A549 (cell line): ENCODE data around the gene UBAP1. TPM values are rescaled to one million over a fixed set of nuclear protein-coding genes. Genes with fewer than 3 reads are reported as not detected.
A peak's percentile ranks its signal among the peaks of the same experiment; 100 is the strongest.

Source experiments
- ATAC-seq, 2 experiments: fragments of 200-7000 bp in 1 of 2; fragments of >200 bp in 1 of 2; cut with Nextera tagmentation in 1 of 2; cut with Tn5 transposase in 1 of 2; 3 replicates each; pipeline versions ENCODE4 v1.8.0 to v1.9.1; 2018 to 2020; ENCODE audit warnings: mild to moderate bottlenecking in 1 of 2, moderate library complexity in 1 of 2
- CTCF ChIA-PET: fragments of 300-600 bp; sonication (Branson Sonifier 250); formaldehyde crosslinking; extraction: SDS; loops from one replicate; lab custom pipeline; 2021; ENCODE audit warnings: antibody characterized with exemption, inconsistent platforms; lab: Yijun Ruan, JAX
- POLR2A ChIA-PET: fragments of 350-600 bp; formaldehyde crosslinking; extraction: SDS; loops from one replicate; lab custom pipeline; 2021; ENCODE audit warnings: antibody characterized with exemption, inconsistent platforms; lab: Yijun Ruan, JAX
- DNase-seq, 2 experiments: peaks; one replicate each; pipeline versions ENCODE4 v3.0.0 to v3.0.0-alpha.2; 2011 to 2016; ENCODE audit warnings: low read depth in 1 of 2, low spot score in 1 of 2
- FAIRE-seq: peaks from 2 replicates; lab custom pipeline; 2011; peaks lifted over from hg19 to GRCh38; lab: Jason Lieb, UNC
- H3K27ac ChIP-seq, 2 experiments: fragments of >200 bp; sonication (Bioruptor Twin); formaldehyde crosslinking; 3 replicates each; pipeline ENCODE4 v1.5.1; 2016 to 2017
- H3K4me1 ChIP-seq: fragments of >200 bp; sonication (Bioruptor Twin); formaldehyde crosslinking; 3 replicates; pipeline ENCODE4 v1.6.1; 2016
- H3K4me2 ChIP-seq: fragments of >200 bp; sonication (Bioruptor Twin); formaldehyde crosslinking; 3 replicates; pipeline ENCODE4 v1.6.1; 2016
- H3K4me3 ChIP-seq: fragments of >200 bp; sonication (Bioruptor Twin); formaldehyde crosslinking; 3 replicates; pipeline ENCODE4 v1.5.1; 2016
- H3K9me3 ChIP-seq: fragments of >200 bp; sonication (Bioruptor Twin); formaldehyde crosslinking; 3 replicates; pipeline ENCODE4 v1.6.1; 2016
- CBX8 ChIP-seq: fragments of 200-600 bp; sonication (generic); IDR thresholded peaks from 2 replicates; pipeline ENCODE4 v1.6.1; 2016
- CEBPB ChIP-seq, 2 experiments: fragments of >200 bp in 1 of 2; sonication (Bioruptor Twin) in 1 of 2; formaldehyde crosslinking in 1 of 2; IDR thresholded peaks; 2 replicates each; pipeline ENCODE4 v1.6.1; 2012 to 2016
- CHD2 ChIP-seq: fragments of 150-350 bp; IDR thresholded peaks from 2 replicates; pipeline ENCODE4 v1.6.1; 2014; ENCODE audit warnings: low read length; ENCODE audit not compliant: partially characterized antibody
- E2F6 ChIP-seq: IDR thresholded peaks from 2 replicates; pipeline ENCODE4 v1.6.1; 2012; ENCODE audit warnings: low read depth, borderline replicate concordance
- EHF ChIP-seq: fragments of 250-450 bp; sonication (Bioruptor Pico); IDR thresholded peaks from 2 replicates; pipeline ENCODE4 v1.5.0; 2020; ENCODE audit warnings: mild to moderate bottlenecking
- EHMT2 ChIP-seq: fragments of 200-600 bp; sonication (generic); IDR thresholded peaks from 2 replicates; pipeline ENCODE4 v1.6.1; 2016; ENCODE audit warnings: antibody characterized with exemption, low read depth, mild to moderate bottlenecking, moderate library complexity
- EP300 ChIP-seq, 2 experiments: fragments of >200 bp; sonication (Bioruptor Twin); formaldehyde crosslinking; IDR thresholded peaks; 2 replicates in 1 of 2; 3 replicates in 1 of 2; pipeline ENCODE4 v1.6.1; 2016 to 2017
- ESRRA ChIP-seq: fragments of 150-350 bp; IDR thresholded peaks from 2 replicates; pipeline ENCODE4 v1.6.1; 2014; ENCODE audit warnings: mild to moderate bottlenecking, low read length, borderline replicate concordance
- FOSB ChIP-seq: fragments of 250-450 bp; sonication (Bioruptor Pico); IDR thresholded peaks from 2 replicates; pipeline ENCODE4 v1.5.0; 2020; ENCODE audit warnings: mild to moderate bottlenecking, moderate library complexity
- HES2 ChIP-seq: fragments of >200 bp; sonication (Bioruptor Twin); formaldehyde crosslinking; IDR thresholded peaks from 2 replicates; pipeline ENCODE4 v1.6.1; 2016
- HEYL ChIP-seq: fragments of 250-450 bp; sonication (Bioruptor Pico); IDR thresholded peaks from 2 replicates; pipeline ENCODE4 v1.8.0; 2021; ENCODE audit warnings: mild to moderate bottlenecking, moderate library complexity
- HOXA7 ChIP-seq: fragments of 250-450 bp; sonication (Bioruptor Pico); IDR thresholded peaks from 2 replicates; pipeline ENCODE4 v1.5.0; 2020; ENCODE audit warnings: mild to moderate bottlenecking, moderate library complexity
- HOXB13 ChIP-seq: fragments of 250-450 bp; sonication (Bioruptor Pico); IDR thresholded peaks from 2 replicates; pipeline ENCODE4 v1.5.0; 2020; ENCODE audit warnings: low read depth, mild to moderate bottlenecking, moderate library complexity
- JUN ChIP-seq, 2 experiments: fragments of >200 bp; sonication (Bioruptor Twin); formaldehyde crosslinking; IDR thresholded peaks; 2 replicates in 1 of 2; 3 replicates in 1 of 2; pipeline ENCODE4 v1.6.1; 2016 to 2017
- MAFK ChIP-seq: fragments of 450-650 bp; IDR thresholded peaks from 2 replicates; pipeline ENCODE4 v1.6.1; 2014; ENCODE audit not compliant: partially characterized antibody
- MAZ ChIP-seq: fragments of 150-350 bp; IDR thresholded peaks from 2 replicates; pipeline ENCODE4 v1.6.1; 2014; ENCODE audit warnings: antibody characterized with exemption, low read depth, low read length, borderline replicate concordance
- MYC ChIP-seq: IDR thresholded peaks from 2 replicates; pipeline ENCODE4 v1.6.1; 2012; ENCODE audit warnings: mild to moderate bottlenecking, inconsistent platforms, low read length, improper control_type of control experiment, borderline replicate concordance
- PBX3 ChIP-seq: IDR thresholded peaks from 2 replicates; pipeline ENCODE4 v1.6.1; 2012
- PHF8 ChIP-seq: fragments of 200-600 bp; sonication (generic); IDR thresholded peaks from 2 replicates; pipeline ENCODE4 v1.6.1; 2016; ENCODE audit warnings: low read depth, mild to moderate bottlenecking, antibody characterized with exemption, moderate library complexity, borderline replicate concordance
- SMC3 ChIP-seq: fragments of >200 bp; sonication (Bioruptor Twin); formaldehyde crosslinking; IDR thresholded peaks from 3 replicates; pipeline ENCODE4 v1.6.1; 2018; ENCODE audit warnings: inconsistent platforms
- ZFP36 ChIP-seq: fragments of 450-650 bp; IDR thresholded peaks from 2 replicates; pipeline ENCODE4 v1.6.1; 2014; ENCODE audit warnings: borderline replicate concordance; ENCODE audit not compliant: partially characterized antibody
- WGBS: methylation state at CpG from one replicate; pipeline ENCODE4 v1.1.6; 2017; ENCODE audit errors: missing lambda C conversion rate; 5-methylcytosine and 5-hydroxymethylcytosine counted together
- polyA plus RNA-seq, 4 experiments: library from polyadenylated mRNA; depleted of rRNA in 3 of 4; stranded (reverse); fragments of >200 nt; fragmentation: RNase III in 1 of 4; extraction: RNeasy Plus Mini Kit Qiagen cat#74134 plus additional on column Dnase treatment in 1 of 4; gene quantifications; 2 replicates in 3 of 4; 3 replicates in 1 of 4; pipeline ENCODE4 v1.2.3, GENCODE V29; 2011 to 2017
- TF ChIP-seq, protein P1 (sequence below): fragments of 150-350 bp; IDR thresholded peaks from 2 replicates; pipeline ENCODE4 v1.6.1; 2014; ENCODE audit warnings: low read depth, mild to moderate bottlenecking, low read length
- TF ChIP-seq, protein P2 (sequence below): fragments of >200 bp; sonication (Bioruptor Twin); formaldehyde crosslinking; IDR thresholded peaks from 3 replicates; pipeline ENCODE4 v1.6.1; 2016
- TF ChIP-seq, protein P3 (sequence below): fragments of 200-600 bp; sonication (generic); IDR thresholded peaks from 2 replicates; pipeline ENCODE4 v1.6.1; 2016; ENCODE audit warnings: antibody characterized with exemption, mild to moderate bottlenecking, moderate library complexity

UBAP1 gene
- polyA plus RNA-seq, 2 of the 4 experiments (the other 2 are of a cell fraction) = 38.5 to 73.1 TPM

- H3K9me3 ChIP-seq = no peaks in the 10 kb centered on the region
- ChIA-PET POLR2A (interaction anchor here (1.2 kb wide), 1 partner anchor 27 kb away, joined by 3 read pairs; no protein-coding TSS in a partner anchor), CTCF (interaction anchor here (1.0 to 2.2 kb wide), 8 partner anchors 11 to 225 kb away, joined by 3 to 8 read pairs (median 4); partner anchors contain the start of gene MYORG)
- H3K27ac ChIP-seq = no peak overlapping the region
- H3K4me2 ChIP-seq = no peak overlapping the region
- no peak for DNase-seq
- WGBS = 94% methylated on average over 4 of the region's 4 CpGs
- H3K4me3 ChIP-seq = no peak overlapping the region
- no peak for FAIRE-seq
- no peaks in the 10 kb centered on the region for H3K4me1 ChIP-seq
- no peak for TF ChIP-seq MYC
- no peak for TF ChIP-seq MAZ
- TF ChIP-seq SMC3 = no peak
- ATAC-seq = no peak
Measured at GRCh38 chr9:34151398-34151797, 27.4 kb upstream of the UBAP1 start.

GRCh38 chr9:34154057-34154456 lies 24.8 kb upstream of the UBAP1 start:
- ChIA-PET CTCF (no interaction called here), POLR2A (interaction anchor here (0.7 kb wide), 1 partner anchor 78 kb away, joined by 4 read pairs; no protein-coding TSS in a partner anchor)
- ATAC-seq (no peak), DNase-seq (no peak), FAIRE-seq (no peak)
- TF ChIP-seq EHF (CRISPR knock-in tag) (no peak), PBX3 (no peak), HEYL (CRISPR knock-in tag) (no peak), EP300 (IDR thresholded peaks at IDR 0.05) (no peak)
- H3K27ac ChIP-seq = no peak overlapping the region; a peak in 1 of 6 replicates
- no peak overlapping the region for H3K4me2 ChIP-seq
- 54% methylated on average over 1 of the region's 1 CpG for WGBS
- peaks cover 24% of the 10 kb centered on the region for H3K4me1 ChIP-seq
- no peak overlapping the region for H3K4me3 ChIP-seq
- H3K9me3 ChIP-seq = no peaks in the 10 kb centered on the region

DNA sequence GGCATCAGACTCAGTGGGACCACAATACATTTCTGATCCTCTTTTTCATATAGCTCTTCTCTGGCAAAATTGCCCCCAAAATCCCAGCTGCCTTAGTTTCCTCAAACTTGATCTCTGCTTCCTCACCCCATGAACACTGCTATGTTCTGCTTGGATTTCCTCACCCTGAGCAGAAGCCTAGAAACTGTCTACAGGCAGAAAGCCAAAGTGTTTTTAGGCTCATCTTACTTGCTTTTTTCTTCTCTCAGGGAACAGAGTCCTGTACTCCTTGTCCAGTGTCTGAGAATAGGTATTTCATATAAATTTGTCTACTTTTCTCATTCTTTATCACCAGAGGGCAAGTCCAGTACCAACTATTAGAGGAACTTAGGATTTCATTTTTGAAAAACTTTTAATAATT lies 21.5 kb upstream of the UBAP1 start:
- Histone ChIP-seq H3K4me3 (no peak overlapping the region), H3K9me3 (no peaks in the 10 kb centered on the region), H3K27ac (peak overlapping the region; percentile 43 to 94), H3K4me2 (peak overlapping the region; percentile 51; the same call in 2 of the 3 replicates), H3K4me1 (peaks cover 43% of the 10 kb centered on the region)
- FAIRE-seq = no peak
- ChIA-PET CTCF (interaction anchor here (0.6 to 3.2 kb wide), 3 partner anchors 11 to 96 kb away, joined by 3 to 14 read pairs (median 3); no protein-coding TSS in a partner anchor), POLR2A (no interaction called here)
- no peak for DNase-seq
- no peak for ATAC-seq
- TF ChIP-seq, protein P1, sequence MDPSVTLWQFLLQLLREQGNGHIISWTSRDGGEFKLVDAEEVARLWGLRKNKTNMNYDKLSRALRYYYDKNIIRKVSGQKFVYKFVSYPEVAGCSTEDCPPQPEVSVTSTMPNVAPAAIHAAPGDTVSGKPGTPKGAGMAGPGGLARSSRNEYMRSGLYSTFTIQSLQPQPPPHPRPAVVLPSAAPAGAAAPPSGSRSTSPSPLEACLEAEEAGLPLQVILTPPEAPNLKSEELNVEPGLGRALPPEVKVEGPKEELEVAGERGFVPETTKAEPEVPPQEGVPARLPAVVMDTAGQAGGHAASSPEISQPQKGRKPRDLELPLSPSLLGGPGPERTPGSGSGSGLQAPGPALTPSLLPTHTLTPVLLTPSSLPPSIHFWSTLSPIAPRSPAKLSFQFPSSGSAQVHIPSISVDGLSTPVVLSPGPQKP = no peak
- no peak for TF ChIP-seq CEBPB (IDR thresholded peaks at IDR 0.05)
- TF ChIP-seq EHMT2 = no peak
- no peak for TF ChIP-seq CBX8
- no peak for TF ChIP-seq ZFP36
- no peak for TF ChIP-seq CHD2
- no peak for TF ChIP-seq MAFK
- no peak for TF ChIP-seq EP300 (IDR thresholded peaks at IDR 0.05)
- no peak for TF ChIP-seq HOXB13 (CRISPR knock-in tag)
- no peak for TF ChIP-seq HOXA7 (CRISPR knock-in tag)
- TF ChIP-seq HES2 = no peak
- no peak for TF ChIP-seq PHF8
- TF ChIP-seq, protein P2, sequence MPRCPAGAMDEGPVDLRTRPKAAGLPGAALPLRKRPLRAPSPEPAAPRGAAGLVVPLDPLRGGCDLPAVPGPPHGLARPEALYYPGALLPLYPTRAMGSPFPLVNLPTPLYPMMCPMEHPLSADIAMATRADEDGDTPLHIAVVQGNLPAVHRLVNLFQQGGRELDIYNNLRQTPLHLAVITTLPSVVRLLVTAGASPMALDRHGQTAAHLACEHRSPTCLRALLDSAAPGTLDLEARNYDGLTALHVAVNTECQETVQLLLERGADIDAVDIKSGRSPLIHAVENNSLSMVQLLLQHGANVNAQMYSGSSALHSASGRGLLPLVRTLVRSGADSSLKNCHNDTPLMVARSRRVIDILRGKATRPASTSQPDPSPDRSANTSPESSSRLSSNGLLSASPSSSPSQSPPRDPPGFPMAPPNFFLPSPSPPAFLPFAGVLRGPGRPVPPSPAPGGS = no peak
- TF ChIP-seq, protein P3, sequence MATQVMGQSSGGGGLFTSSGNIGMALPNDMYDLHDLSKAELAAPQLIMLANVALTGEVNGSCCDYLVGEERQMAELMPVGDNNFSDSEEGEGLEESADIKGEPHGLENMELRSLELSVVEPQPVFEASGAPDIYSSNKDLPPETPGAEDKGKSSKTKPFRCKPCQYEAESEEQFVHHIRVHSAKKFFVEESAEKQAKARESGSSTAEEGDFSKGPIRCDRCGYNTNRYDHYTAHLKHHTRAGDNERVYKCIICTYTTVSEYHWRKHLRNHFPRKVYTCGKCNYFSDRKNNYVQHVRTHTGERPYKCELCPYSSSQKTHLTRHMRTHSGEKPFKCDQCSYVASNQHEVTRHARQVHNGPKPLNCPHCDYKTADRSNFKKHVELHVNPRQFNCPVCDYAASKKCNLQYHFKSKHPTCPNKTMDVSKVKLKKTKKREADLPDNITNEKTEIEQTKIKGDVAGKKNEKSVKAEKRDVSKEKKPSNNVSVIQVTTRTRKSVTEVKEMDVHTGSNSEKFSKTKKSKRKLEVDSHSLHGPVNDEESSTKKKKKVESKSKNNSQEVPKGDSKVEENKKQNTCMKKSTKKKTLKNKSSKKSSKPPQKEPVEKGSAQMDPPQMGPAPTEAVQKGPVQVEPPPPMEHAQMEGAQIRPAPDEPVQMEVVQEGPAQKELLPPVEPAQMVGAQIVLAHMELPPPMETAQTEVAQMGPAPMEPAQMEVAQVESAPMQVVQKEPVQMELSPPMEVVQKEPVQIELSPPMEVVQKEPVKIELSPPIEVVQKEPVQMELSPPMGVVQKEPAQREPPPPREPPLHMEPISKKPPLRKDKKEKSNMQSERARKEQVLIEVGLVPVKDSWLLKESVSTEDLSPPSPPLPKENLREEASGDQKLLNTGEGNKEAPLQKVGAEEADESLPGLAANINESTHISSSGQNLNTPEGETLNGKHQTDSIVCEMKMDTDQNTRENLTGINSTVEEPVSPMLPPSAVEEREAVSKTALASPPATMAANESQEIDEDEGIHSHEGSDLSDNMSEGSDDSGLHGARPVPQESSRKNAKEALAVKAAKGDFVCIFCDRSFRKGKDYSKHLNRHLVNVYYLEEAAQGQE = no peak
- no peak for TF ChIP-seq JUN (IDR thresholded peaks at IDR 0.05)
- TF ChIP-seq E2F6 = no peak
- no peak for TF ChIP-seq HEYL (CRISPR knock-in tag)
- no peak for TF ChIP-seq FOSB (CRISPR knock-in tag)
- no peak for TF ChIP-seq ESRRA
